Measurements from ENCODE around the gene ALAD.

ALAD gene

GRCh38 chr9:113410207-113410864 is 9.3 kb upstream of the ALAD start, which contains the start of the genes C9orf43 and POLE3:
Gene C9orf43 (plus strand): TSS chr9:113410747. CDS start chr9:113413494, 2,747 bp downstream.
Gene POLE3 (minus strand): TSS chr9:113410675. CDS start chr9:113410293, 382 bp downstream.
- Histone ChIP-seq H3K79me2 (ENCODE audit: insufficient read depth, low read length) (peaks cover 21% of the 10 kb centered on the region), H4K20me1 (ENCODE audit: insufficient read depth, low read length) (no peaks in the 10 kb centered on the region; the same call in 1 of the 2 replicates), H3K9ac (ENCODE audit: low read depth, low read length) (peak within 1 kb of the TSS; percentile 82), H3K4me2 (ENCODE audit: insufficient read depth, low read length) (peak within 1 kb of the TSS; percentile 94), H3K27me3 (ENCODE audit: insufficient read depth, low read length, poor library complexity) (no peaks in the 10 kb centered on the region), H3K27ac (ENCODE audit: low read length) (peak within 1 kb of the TSS; percentile 97), H3K4me3 (ENCODE audit: low read depth in 1 of 2, low read length in 2 of 2) (peak within 1 kb of the TSS; percentile 77 to 82), H3K36me3 (ENCODE audit: insufficient read depth, low read length) (peaks cover 23% of the 10 kb centered on the region), H3K4me1 (ENCODE audit: insufficient read depth, low read length) (peaks cover 26% of the 10 kb centered on the region), H3K9me3 (ENCODE audit: insufficient read depth, low read length, severe bottlenecking) (no peaks in the 10 kb centered on the region), H2AFZ (ENCODE audit: low read depth, low read length) (peak within 1 kb of the TSS; percentile 90)
- DNase-seq (peak; percentile 95), ATAC-seq (ENCODE audit: insufficient read depth, low read depth) (peak; percentile 92)
- no peak for TF ChIP-seq EZH2 (IDR thresholded peaks at IDR 0.05; ENCODE audit: borderline replicate concordance, low read depth, low read length, severe bottlenecking)
- TF ChIP-seq CTCF (IDR thresholded peaks at IDR 0.05; ENCODE audit: borderline replicate concordance, extremely low read depth, low read length, poor library complexity, severe bottlenecking), result peak; percentile 15

DNA sequence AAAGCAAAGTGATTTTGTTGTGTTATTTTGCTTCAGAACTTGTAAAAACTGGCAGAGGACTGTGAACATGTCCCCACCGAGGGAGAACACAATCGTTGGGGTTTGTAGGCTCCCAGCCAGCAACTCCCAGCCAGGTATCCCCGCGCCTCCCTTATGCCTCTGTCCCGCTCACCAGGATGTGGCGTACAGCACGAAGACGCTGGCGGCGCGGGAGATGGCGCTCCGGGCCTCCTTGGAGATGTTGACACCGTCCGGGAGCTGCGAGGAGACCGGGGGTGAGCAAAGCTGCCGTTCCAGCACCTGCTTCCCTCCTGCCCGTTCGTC is 8.8 kb upstream of the ALAD start:
- H3K9me3 ChIP-seq (ENCODE audit: insufficient read depth, low read length, severe bottlenecking), result no peaks in the 10 kb centered on the region
- DNase-seq (no peak), ATAC-seq (ENCODE audit: insufficient read depth, low read depth) (peak; percentile 33)
- H3K27me3 ChIP-seq (ENCODE audit: insufficient read depth, low read length, poor library complexity), result no peaks in the 10 kb centered on the region
- peak overlapping the region; percentile 82 for H3K9ac ChIP-seq (ENCODE audit: low read depth, low read length)
- peak overlapping the region; percentile 80 for H2AFZ ChIP-seq (ENCODE audit: low read depth, low read length)
- H3K79me2 ChIP-seq (ENCODE audit: insufficient read depth, low read length), result peaks cover 21% of the 10 kb centered on the region
- H3K4me3 ChIP-seq (ENCODE audit: low read depth in 1 of 2, low read length in 2 of 2), result peak overlapping the region; percentile 77 to 82
- peaks cover 23% of the 10 kb centered on the region for H3K36me3 ChIP-seq (ENCODE audit: insufficient read depth, low read length)
- H3K27ac ChIP-seq (ENCODE audit: low read length), result peak overlapping the region; percentile 97
- H4K20me1 ChIP-seq (ENCODE audit: insufficient read depth, low read length), result no peaks in the 10 kb centered on the region; the same call in 1 of the 2 replicates
- peak overlapping the region; percentile 94 for H3K4me2 ChIP-seq (ENCODE audit: insufficient read depth, low read length)
- TF ChIP-seq EZH2 (IDR thresholded peaks at IDR 0.05; ENCODE audit: borderline replicate concordance, low read depth, low read length, severe bottlenecking), result no peak
- no peak for TF ChIP-seq CTCF (IDR thresholded peaks at IDR 0.05; ENCODE audit: borderline replicate concordance, extremely low read depth, low read length, poor library complexity, severe bottlenecking)
- peaks cover 26% of the 10 kb centered on the region for H3K4me1 ChIP-seq (ENCODE audit: insufficient read depth, low read length)

DNA sequence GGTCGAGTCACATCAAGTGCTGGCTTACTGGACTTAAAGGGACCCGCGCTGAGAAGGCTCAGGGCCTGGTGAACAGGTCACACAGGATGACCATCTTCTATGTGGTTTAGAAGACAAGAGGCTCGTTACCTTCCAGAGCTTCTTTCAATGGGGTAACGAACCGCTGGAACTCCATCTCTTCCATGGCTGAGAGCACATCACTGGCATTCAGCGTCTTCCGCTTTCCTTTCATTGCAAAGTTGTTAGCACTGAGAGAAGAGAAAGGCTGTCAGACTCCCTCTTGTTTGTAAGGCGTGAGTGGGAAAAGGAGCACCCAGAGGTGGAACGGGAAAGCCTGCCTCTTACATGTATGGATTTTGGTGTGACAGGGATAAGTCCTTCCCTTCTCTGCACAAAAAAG is 8.4 kb upstream of the ALAD start:
- no peak for TF ChIP-seq CTCF (IDR thresholded peaks at IDR 0.05; ENCODE audit: borderline replicate concordance, extremely low read depth, low read length, poor library complexity, severe bottlenecking)
- TF ChIP-seq EZH2 (IDR thresholded peaks at IDR 0.05; ENCODE audit: borderline replicate concordance, low read depth, low read length, severe bottlenecking), result no peak
- H3K9ac ChIP-seq (ENCODE audit: low read depth, low read length), result peak overlapping the region; percentile 82
- DNase-seq (no peak), ATAC-seq (ENCODE audit: insufficient read depth, low read depth) (no peak)
- H3K4me1 ChIP-seq (ENCODE audit: insufficient read depth, low read length), result peaks cover 26% of the 10 kb centered on the region
- H3K27me3 ChIP-seq (ENCODE audit: insufficient read depth, low read length, poor library complexity), result no peaks in the 10 kb centered on the region
- no peaks in the 10 kb centered on the region; the same call in 1 of the 2 replicates for H4K20me1 ChIP-seq (ENCODE audit: insufficient read depth, low read length)
- H3K4me3 ChIP-seq (ENCODE audit: low read depth in 1 of 2, low read length in 2 of 2), result peak overlapping the region; percentile 77 to 82
- peak overlapping the region; percentile 97 for H3K27ac ChIP-seq (ENCODE audit: low read length)
- no peaks in the 10 kb centered on the region for H3K9me3 ChIP-seq (ENCODE audit: insufficient read depth, low read length, severe bottlenecking)
- H2AFZ ChIP-seq (ENCODE audit: low read depth, low read length), result peak overlapping the region; percentile 80; the same call in 1 of the 2 replicates
- peak overlapping the region; percentile 94 for H3K4me2 ChIP-seq (ENCODE audit: insufficient read depth, low read length)
- peaks cover 23% of the 10 kb centered on the region for H3K36me3 ChIP-seq (ENCODE audit: insufficient read depth, low read length)
- peaks cover 21% of the 10 kb centered on the region for H3K79me2 ChIP-seq (ENCODE audit: insufficient read depth, low read length)

Data from DND-41 (cell line).